HCT116 (cell line): Measurements from ENCODE around the gene TAPT1. TPM values are rescaled to one million over a fixed set of nuclear protein-coding genes. Genes with fewer than 3 reads are reported as not detected.

ENCODE experiments used
- ATAC-seq: fragments of 200-7000 bp; cut with Tn5 transposase; 2 replicates; pipeline ENCODE4 v1.9.1; 2020; ENCODE audit warnings: mild to moderate bottlenecking, moderate library complexity
- BruUV-seq: library from RNA; stranded (reverse); fragments of 400-500 nt; replicated peaks from 2 replicates; lab custom pipeline; 2021; lab: Mats Ljungman, UMichigan
- CTCF ChIA-PET: fragments of 300-600 bp; sonication (Branson Sonifier 250); formaldehyde crosslinking; loops from one replicate; lab custom pipeline; 2021; ENCODE audit warnings: antibody characterized with exemption; lab: Charles Lee
- POLR2A ChIA-PET: fragments of 300-600, 350-600 bp; sonication (Branson Sonifier 250); formaldehyde crosslinking; loops from one replicate; lab custom pipeline; 2021; ENCODE audit warnings: antibody characterized with exemption; lab: Charles Lee
- RAD21 ChIA-PET, 2 experiments: fragments of 300-600 bp; sonication (Branson Sonifier 250); formaldehyde crosslinking; loops; one replicate each; lab custom pipeline; 2023; ENCODE audit warnings: low total read pairs in 2 of 2; ENCODE audit not compliant: uncharacterized antibody in 2 of 2, unreplicated experiment in 2 of 2, low non-redundant PET in 1 of 2; lab: Charles Lee
- DNase-seq: peaks from one replicate; pipeline ENCODE4 v3.0.0-alpha.2; 2010; ENCODE audit warnings: low read depth, low spot score
- H2AFZ ChIP-seq: fragments of 200-600 bp; shearing (Covaris generic), sonication (generic); 2 replicates; pipeline ENCODE4 v1.6.1; 2017; ENCODE audit warnings: low read depth, mixed run types, mixed read lengths, antibody characterized with exemption, low read length; ENCODE audit not compliant: poor library complexity, severe bottlenecking
- H3K27ac ChIP-seq: 2 replicates; pipeline ENCODE4 v1.5.1; 2012; ENCODE audit warnings: low read depth, low read length
- H3K27me3 ChIP-seq: fragments of 200-600 bp; sonication (generic); 2 replicates; pipeline ENCODE4 v1.6.1; 2016; ENCODE audit warnings: mixed run types, low read length, mixed read lengths; ENCODE audit not compliant: insufficient read depth
- H3K36me3 ChIP-seq, 2 experiments: fragments of 200-500 bp in 1 of 2; fragments of 200-600 bp in 1 of 2; sonication (Bioruptor generic) in 1 of 2; sonication (generic) in 1 of 2; 2 replicates each; pipeline versions ENCODE4 v1.5.1 to v1.6.1; 2014 to 2016; ENCODE audit warnings: low read length in 2 of 2, inconsistent platforms in 1 of 2, mixed read lengths in 1 of 2, mixed run types in 1 of 2; ENCODE audit not compliant: insufficient read depth in 2 of 2, control insufficient read depth in 1 of 2
- H3K4me1 ChIP-seq, 2 experiments: fragments of 200-600 bp in 1 of 2; sonication (generic) in 1 of 2; 2 replicates each; pipeline versions ENCODE4 v1.5.1 to v1.6.1; 2012 to 2017; ENCODE audit warnings: low read length in 2 of 2, inconsistent platforms in 1 of 2, mild to moderate bottlenecking in 1 of 2, mixed read lengths in 1 of 2, mixed run types in 1 of 2, moderate library complexity in 1 of 2; ENCODE audit not compliant: insufficient read depth in 2 of 2, control insufficient read depth in 1 of 2
- H3K4me2 ChIP-seq: fragments of 200-600 bp; sonication (generic); 2 replicates; pipeline ENCODE4 v1.6.1; 2017; ENCODE audit warnings: mixed run types, low read length, mixed read lengths
- H3K4me3 ChIP-seq, 2 experiments: fragments of 200-600 bp in 1 of 2; sonication (generic) in 1 of 2; replicated peaks in 1 of 2; 2 replicates each; pipeline ENCODE4 v1.5.1; 2011 to 2016; ENCODE audit warnings: low read length in 2 of 2, control low read depth in 1 of 2, low read depth in 1 of 2, mild to moderate bottlenecking in 1 of 2, mixed read lengths in 1 of 2, mixed run types in 1 of 2
- H3K79me2 ChIP-seq: fragments of 200-600 bp; sonication (generic); 2 replicates; pipeline ENCODE4 v1.6.1; 2017; ENCODE audit warnings: mild to moderate bottlenecking, mixed run types, low read length, moderate library complexity, mixed read lengths; ENCODE audit not compliant: insufficient read depth
- H3K9ac ChIP-seq: fragments of 200-600 bp; sonication (generic); 2 replicates; pipeline ENCODE4 v1.6.1; 2016; ENCODE audit warnings: low read length, mixed read lengths
- H3K9me2 ChIP-seq: fragments of 200-600 bp; sonication (generic), shearing (Covaris generic); 2 replicates; pipeline ENCODE4 v1.6.1; 2017; ENCODE audit warnings: mixed run types, mild to moderate bottlenecking, moderate library complexity; ENCODE audit not compliant: insufficient read depth
- H3K9me3 ChIP-seq, 2 experiments: fragments of 200-500 bp in 1 of 2; fragments of 200-600 bp in 1 of 2; sonication (Bioruptor generic) in 1 of 2; sonication (generic) in 1 of 2; 2 replicates each; pipeline ENCODE4 v1.6.1; 2014 to 2017; ENCODE audit warnings: low read length in 2 of 2, mixed read lengths in 2 of 2, inconsistent platforms in 1 of 2, low read depth in 1 of 2, mild to moderate bottlenecking in 1 of 2, mixed run types in 1 of 2, moderate library complexity in 1 of 2; ENCODE audit not compliant: control insufficient read depth in 1 of 2, insufficient read depth in 1 of 2
- H4K20me1 ChIP-seq: fragments of 200-600 bp; sonication (generic), shearing (Covaris generic); 2 replicates; pipeline ENCODE4 v1.6.1; 2017; ENCODE audit warnings: mixed run types, mild to moderate bottlenecking, moderate library complexity; ENCODE audit not compliant: insufficient read depth
- CBX3 ChIP-seq: IDR thresholded peaks from 2 replicates; pipeline ENCODE4 v1.6.1; 2012; ENCODE audit warnings: low read depth
- CEBPB ChIP-seq: IDR thresholded peaks from 2 replicates; pipeline ENCODE4 v1.6.1; 2012; ENCODE audit warnings: low read depth
- CTCF ChIP-seq, 3 experiments: fragments of 200-600 bp in 1 of 3; sonication (generic) in 1 of 3; IDR thresholded peaks in 2 of 3; conservative IDR thresholded peaks in 1 of 3; 2 replicates each; pipeline ENCODE4 v1.5.1; 2012 to 2017; ENCODE audit warnings: low read depth in 2 of 3, low read length in 2 of 3, antibody characterized with exemption in 1 of 3, borderline replicate concordance in 1 of 3, control low read depth in 1 of 3, mild to moderate bottlenecking in 1 of 3, mixed read lengths in 1 of 3, mixed run types in 1 of 3, moderate library complexity in 1 of 3; ENCODE audit not compliant: insufficient read depth in 1 of 3
- EZH2 ChIP-seq: fragments of 200-600 bp; sonication (generic); IDR thresholded peaks from 2 replicates; pipeline ENCODE4 v1.6.1; 2017; ENCODE audit warnings: antibody characterized with exemption, mixed run types
- EZH2phosphoT487 ChIP-seq: fragments of 200-600 bp; IDR thresholded peaks from 2 replicates; pipeline ENCODE4 v1.6.1; 2018; ENCODE audit warnings: antibody characterized with exemption, borderline replicate concordance
- JUND ChIP-seq: IDR thresholded peaks from 2 replicates; pipeline ENCODE4 v1.6.1; 2012
- MAX ChIP-seq: IDR thresholded peaks from 2 replicates; pipeline ENCODE4 v1.6.1; 2012
- POLR2A ChIP-seq: IDR thresholded peaks from 2 replicates; pipeline ENCODE4 v1.7.0; 2011; ENCODE audit warnings: borderline replicate concordance; ENCODE audit not compliant: insufficient read depth, insufficient read length; ENCODE audit errors: extremely low read depth
- POLR2AphosphoS5 ChIP-seq: IDR thresholded peaks from 2 replicates; pipeline ENCODE4 v1.6.1; 2011; ENCODE audit warnings: mild to moderate bottlenecking, low read depth, low read length, moderate library complexity
- RAD21 ChIP-seq: IDR thresholded peaks from 2 replicates; pipeline ENCODE4 v1.6.1; 2012; ENCODE audit warnings: low read depth, mild to moderate bottlenecking
- REST ChIP-seq: IDR thresholded peaks from 2 replicates; pipeline ENCODE4 v1.6.1; 2012; ENCODE audit warnings: low read depth
- SIN3A ChIP-seq: IDR thresholded peaks from 2 replicates; pipeline ENCODE4 v1.6.1; 2012; ENCODE audit warnings: low read depth
- SP1 ChIP-seq: IDR thresholded peaks from 2 replicates; pipeline ENCODE4 v1.6.1; 2012; ENCODE audit warnings: low read depth
- YY1 ChIP-seq: IDR thresholded peaks from 2 replicates; pipeline ENCODE4 v1.6.1; 2011; ENCODE audit warnings: low read length, low read depth, moderate library complexity, mild to moderate bottlenecking; ENCODE audit not compliant: insufficient replicate concordance; ENCODE audit errors: extremely low read depth
- ZBTB33 ChIP-seq: IDR thresholded peaks from 2 replicates; pipeline ENCODE4 v1.6.1; 2011; ENCODE audit warnings: mild to moderate bottlenecking, low read length, moderate library complexity; ENCODE audit not compliant: insufficient replicate concordance; ENCODE audit errors: extremely low read depth
- intact Hi-C: fragments of 100-400 bp; cut with micrococcal nuclease; formaldehyde crosslinking; loops from 2 replicates; pipeline ENCODE4 v1.10.0; 2022
- total RNA-seq: library from RNA; stranded (reverse); gene quantifications from one replicate; pipeline ENCODE4 v1.2.1, GENCODE V29; 2021; ENCODE audit not compliant: unreplicated experiment

The TAPT1 gene
- total RNA-seq, 1 experiment from 2014 or later, result 11.7 TPM

- RAD21 ChIA-PET, result no interaction called here
- no TSS peak for BruUV-seq
- CTCF ChIA-PET, result interaction anchor here (1.3 to 2.3 kb wide), 3 partner anchors 8 to 12 kb away, joined by 4 to 13 read pairs (median 5); no protein-coding TSS in a partner anchor
These were observed 19.4 kb downstream of the TAPT1 start for GRCh38 chr4:16206848-16207247.

GRCh38 chr4:16206301-16206700 lies 20.0 kb downstream of the TAPT1 start:
- Histone ChIP-seq H3K9ac (no peak overlapping the region), H2AFZ (no peak overlapping the region), H3K36me3 (no peaks in the 10 kb centered on the region), H3K4me1 (no peaks in the 10 kb centered on the region), H3K79me2 (no peaks in the 10 kb centered on the region), H3K27me3 (no peaks in the 10 kb centered on the region), H3K4me3 (no peak overlapping the region), H3K27ac (no peak overlapping the region), H3K9me3 (no peaks in the 10 kb centered on the region), H4K20me1 (no peaks in the 10 kb centered on the region), H3K9me2 (no peaks in the 10 kb centered on the region), H3K4me2 (no peak overlapping the region)
- intact Hi-C loops, result no loop called here
- CTCF ChIA-PET, result interaction anchor here (0.6 to 1.4 kb wide), 13 partner anchors 8 to 180 kb away, joined by 3 to 18 read pairs (median 4); no protein-coding TSS in a partner anchor
- POLR2A ChIA-PET, result no interaction called here
- RAD21 ChIA-PET, result no interaction called here
- BruUV-seq, result no TSS peak
- ATAC-seq (no peak), DNase-seq (no peak)
- TF ChIP-seq ZBTB33 (no peak), MAX (no peak), CEBPB (no peak), POLR2A (no peak), CBX3 (no peak), POLR2AphosphoS5 (no peak), CTCF (IDR thresholded peaks at IDR 0.05 in 2 of 3, conservative IDR thresholded peaks at IDR 0.05 in 1 of 3; ENCODE audit: borderline replicate concordance in 1 of 3, insufficient read depth in 1 of 3, low read depth in 2 of 3, low read length in 2 of 3) (no peak), SIN3A (no peak), REST (no peak)

More at GRCh38 chr4:16206848-16207247, 19.4 kb downstream of the TAPT1 start:
- H3K4me1 ChIP-seq, result no peaks in the 10 kb centered on the region
- no peaks in the 10 kb centered on the region for H3K9me2 ChIP-seq
- no peak for DNase-seq
- no peaks in the 10 kb centered on the region for H4K20me1 ChIP-seq
- no peak overlapping the region for H3K27ac ChIP-seq
- no peaks in the 10 kb centered on the region for H3K9me3 ChIP-seq
- no peak overlapping the region for H2AFZ ChIP-seq
- H3K4me3 ChIP-seq, result no peak overlapping the region
- no peak overlapping the region for H3K9ac ChIP-seq
- no peak for ATAC-seq
- H3K4me2 ChIP-seq, result no peak overlapping the region
- no peaks in the 10 kb centered on the region for H3K36me3 ChIP-seq
- H3K79me2 ChIP-seq, result no peaks in the 10 kb centered on the region
- POLR2A ChIA-PET, result no interaction called here
- TF ChIP-seq JUND (no peak), CBX3 (no peak), EZH2 (no peak), POLR2A (no peak), YY1 (no peak), RAD21 (no peak), SP1 (no peak), EZH2phosphoT487 (no peak)
- no peaks in the 10 kb centered on the region for H3K27me3 ChIP-seq
- intact Hi-C loops, result no loop called here
